GM19351 (cell line): ENCODE results near the gene SYT13.

Experiments used
- ATAC-seq: cut with Tn5 transposase; IDR thresholded peaks from one replicate; pipeline ENCODE4 v1.9.1; 2021; ENCODE audit warnings: mild to moderate bottlenecking, moderate library complexity; ENCODE audit not compliant: unreplicated experiment

SYT13 gene, protein sequence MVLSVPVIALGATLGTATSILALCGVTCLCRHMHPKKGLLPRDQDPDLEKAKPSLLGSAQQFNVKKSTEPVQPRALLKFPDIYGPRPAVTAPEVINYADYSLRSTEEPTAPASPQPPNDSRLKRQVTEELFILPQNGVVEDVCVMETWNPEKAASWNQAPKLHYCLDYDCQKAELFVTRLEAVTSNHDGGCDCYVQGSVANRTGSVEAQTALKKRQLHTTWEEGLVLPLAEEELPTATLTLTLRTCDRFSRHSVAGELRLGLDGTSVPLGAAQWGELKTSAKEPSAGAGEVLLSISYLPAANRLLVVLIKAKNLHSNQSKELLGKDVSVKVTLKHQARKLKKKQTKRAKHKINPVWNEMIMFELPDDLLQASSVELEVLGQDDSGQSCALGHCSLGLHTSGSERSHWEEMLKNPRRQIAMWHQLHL

DNA sequence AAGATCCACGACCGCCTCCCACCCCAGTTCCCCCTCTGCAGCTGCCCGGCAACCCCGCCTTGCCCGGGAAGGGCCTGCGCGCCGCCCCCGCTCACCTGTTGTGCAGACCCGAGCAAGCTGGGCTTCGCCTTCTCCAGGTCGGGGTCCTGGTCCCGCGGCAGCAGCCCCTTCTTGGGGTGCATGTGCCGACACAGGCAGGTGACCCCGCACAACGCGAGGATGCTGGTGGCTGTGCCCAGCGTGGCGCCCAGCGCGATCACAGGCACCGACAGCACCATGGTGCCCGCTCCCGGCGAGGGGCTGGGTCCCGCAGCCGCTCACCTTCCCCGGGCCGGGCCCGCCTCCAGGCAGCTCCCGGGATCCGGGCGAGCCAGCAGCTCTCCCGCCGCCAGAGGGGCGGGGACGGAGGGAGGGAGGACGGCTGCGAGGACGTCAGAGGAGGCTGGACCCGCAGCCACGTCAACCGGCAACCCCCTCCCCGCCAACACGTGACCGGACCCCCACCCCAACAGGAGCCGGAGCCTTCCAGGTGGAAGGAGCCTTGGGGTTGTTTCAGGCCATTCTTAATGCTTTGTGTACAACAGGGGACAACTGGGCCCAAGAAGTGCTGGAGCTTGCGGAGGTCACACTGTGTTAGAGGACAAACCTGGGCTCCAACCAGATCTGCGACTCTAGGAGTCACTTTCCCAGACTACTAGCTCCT lies at the start of gene SYT13:
Gene SYT13, minus strand, starts transcription at position 412 of the 703 bp plus-strand sequence. Its CDS starts 134 bp downstream, at position 278.
- no peak for ATAC-seq

DNA sequence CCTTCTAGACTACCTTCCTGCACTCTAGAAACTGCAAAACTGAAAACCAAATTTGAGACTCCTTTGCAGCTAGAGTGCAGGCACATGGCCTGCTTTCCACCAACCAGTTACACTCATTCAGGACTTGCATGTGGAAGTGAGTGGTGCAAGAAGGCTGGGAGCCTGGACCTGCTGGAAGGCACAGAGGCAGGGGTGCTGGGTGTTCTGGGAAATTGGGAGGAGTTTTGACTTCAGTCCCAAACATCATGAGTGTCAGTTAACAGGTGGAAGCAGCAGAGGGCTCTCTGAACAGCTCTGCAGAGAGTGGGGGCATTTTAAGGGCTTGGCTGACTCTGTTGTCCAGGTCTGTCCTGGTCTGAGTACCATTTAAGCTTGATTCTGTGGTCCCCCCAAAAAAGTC lies 49.3 kb upstream of the SYT13 start:
- ATAC-seq: no peak

DNA sequence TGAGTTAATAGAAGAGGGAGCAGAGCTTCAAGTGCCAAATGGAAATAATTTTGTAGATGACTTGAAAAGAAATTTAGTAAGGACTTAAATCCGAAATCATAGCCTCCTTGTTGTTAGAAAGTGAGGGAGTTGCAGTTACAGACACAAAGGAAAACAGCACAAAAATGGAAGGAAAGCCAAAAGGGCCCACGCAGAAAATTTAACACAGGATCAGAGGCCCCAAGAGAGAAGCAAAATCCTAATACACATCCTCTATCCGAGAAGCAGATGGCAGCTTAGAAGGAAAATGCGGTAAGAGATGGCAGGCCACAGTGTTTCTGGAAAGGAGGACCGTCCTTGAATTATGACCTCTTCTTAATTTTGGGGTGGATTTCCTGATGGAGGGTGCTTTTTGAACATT lies 48.7 kb upstream of the SYT13 start:
- no peak for ATAC-seq

DNA sequence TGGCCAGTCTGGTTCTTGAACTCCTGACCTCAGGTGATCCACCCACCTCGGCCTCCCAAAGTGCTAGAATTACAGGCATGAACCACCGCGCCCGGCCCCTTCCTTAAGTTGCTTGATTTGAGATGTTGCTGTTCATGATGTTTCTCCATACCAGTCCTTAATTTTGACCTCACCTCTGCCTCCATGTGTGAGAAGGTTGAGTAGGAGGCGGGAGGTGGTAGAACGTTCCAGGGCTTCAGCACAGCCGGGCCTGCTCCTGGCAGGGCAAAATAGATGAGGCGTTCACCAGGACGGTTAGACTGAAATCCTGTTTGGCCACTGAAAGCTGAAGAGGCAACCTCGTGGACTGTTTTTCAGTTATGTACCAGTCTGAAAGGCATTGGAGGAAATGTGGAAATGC lies 48.3 kb upstream of the SYT13 start:
- no peak for ATAC-seq

DNA sequence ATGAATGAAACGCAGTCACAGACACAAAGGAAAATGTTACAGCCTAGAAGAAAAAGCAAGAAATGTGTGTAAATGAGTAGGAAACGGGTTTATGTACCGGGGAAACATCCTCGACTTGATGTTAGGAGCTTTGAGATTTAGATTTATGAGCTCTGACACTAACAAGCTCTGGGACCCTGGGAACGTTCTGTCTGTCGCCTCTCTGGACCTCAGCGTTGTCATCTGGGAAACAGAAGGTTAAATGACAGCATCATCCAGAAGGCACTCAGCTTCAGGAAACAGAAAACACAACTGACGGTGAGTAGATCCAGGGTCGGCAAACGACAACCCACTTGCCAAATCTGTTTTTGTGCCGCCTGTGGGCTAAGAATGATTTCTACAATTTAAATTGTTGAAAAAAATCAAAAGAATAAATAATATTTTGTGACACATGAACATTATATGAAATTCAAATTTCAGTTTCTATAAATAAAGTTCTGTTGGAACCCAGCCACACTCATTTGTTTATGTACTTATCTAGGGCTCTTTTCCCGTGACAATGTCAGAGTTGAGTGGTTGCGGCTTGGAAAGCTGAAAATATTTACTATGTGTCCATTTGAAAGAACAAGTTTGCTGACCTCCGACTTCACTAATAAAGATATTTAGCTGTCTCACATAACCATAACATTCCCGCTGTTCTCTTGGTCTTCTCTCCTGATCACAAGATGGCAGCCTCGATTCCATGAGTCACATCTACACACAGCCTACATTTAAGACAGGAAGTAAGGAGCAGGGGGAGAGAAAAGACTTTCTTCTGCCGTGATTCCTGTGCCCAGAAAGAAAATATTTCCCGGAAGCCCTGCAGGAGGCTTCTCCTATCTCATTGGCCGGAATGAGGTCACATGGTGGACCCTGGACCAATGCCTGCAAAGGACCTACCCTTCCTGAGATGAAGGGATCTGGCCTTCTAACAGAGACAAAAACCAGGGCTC lies 47.1 kb upstream of the SYT13 start:
- no peak for ATAC-seq

DNA sequence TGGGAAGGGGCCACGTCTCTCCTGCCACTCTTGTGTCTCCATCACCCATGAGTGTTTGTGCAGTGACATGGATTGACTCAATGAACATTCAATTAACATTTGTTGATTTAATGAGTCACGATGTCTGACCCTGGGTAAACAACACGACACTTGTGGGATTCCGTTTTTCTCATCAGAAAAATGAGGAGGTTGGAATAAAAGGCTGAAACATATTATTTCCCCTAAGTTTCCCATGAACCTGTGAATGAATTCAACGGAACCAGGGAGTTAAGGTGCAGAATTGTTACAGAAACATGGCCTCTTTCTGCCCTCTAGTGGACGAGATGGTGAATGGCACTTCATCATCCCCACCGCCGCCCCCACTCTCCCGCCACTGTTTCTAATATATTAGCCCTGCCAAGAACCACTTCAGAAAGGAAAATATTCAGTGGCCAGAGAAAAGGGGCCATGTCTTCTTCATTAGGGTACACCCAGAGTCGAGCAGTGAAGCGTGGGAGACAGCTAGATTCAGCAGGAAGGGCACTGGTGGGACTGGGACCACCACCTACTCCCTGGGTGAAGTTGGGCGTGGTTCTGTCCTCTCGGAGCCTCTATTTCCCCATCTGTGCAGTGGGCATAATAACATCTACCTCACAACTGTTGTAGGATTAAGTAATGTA lies 46.3 kb upstream of the SYT13 start:
- ATAC-seq: no peak

DNA sequence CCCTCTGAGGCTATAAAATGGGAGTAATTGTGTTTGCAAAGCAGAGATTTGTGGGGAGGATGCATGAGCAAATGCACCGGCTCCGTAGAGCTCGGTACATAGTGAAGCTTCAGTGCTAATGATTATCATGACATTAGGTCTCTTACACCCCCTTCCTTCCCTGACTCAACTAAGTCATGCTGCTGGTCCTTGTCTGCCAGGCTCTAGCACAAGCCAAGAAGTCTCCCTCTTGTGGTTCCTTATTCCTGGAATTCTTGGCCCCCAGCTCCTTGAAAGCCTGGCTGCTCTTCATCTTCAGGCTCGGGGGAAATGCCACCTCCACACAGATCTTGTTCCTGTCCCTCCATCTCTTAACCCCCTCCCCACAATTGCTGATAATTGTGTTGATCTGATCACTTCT lies 45.7 kb upstream of the SYT13 start:
- no peak for ATAC-seq

DNA sequence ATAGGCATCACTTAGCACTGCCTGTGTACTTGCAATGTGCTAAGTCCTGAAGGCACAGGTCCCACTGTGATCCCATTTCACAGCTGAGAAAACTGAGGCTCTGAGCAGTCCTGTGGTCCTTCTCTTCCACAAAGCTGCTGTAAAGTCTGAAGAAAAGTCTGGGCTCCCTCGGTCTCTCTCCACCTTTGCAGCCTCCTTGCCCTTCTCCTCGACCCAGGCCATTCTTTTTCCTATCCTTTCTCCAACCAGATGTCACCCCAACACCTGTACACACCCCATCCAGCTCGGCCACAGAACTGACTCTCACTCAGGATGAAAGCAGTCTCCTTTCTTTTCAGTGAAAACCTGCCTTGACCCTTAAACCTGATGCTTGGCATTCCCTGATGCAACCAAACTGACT lies 42.6 kb upstream of the SYT13 start:
- ATAC-seq: no peak

DNA sequence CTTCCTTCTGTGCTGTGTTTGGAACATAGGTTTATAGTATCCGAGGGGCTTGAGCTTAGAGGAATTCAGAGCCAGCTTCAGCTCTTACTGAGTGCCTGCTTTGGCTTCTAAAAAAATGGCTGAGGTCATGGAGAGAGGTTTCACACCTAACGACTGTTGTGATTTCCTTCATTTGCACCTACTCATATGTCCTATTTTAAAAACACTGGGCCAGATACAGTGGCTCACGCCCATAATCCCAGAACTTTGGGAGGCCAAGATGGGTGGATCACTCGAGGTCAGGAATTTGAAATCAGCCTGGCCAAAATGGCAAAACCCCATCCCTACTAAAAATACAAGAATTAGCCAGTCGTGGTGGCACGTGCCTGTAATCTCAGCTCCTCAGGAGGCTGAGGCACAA lies 38.3 kb upstream of the SYT13 start:
- no peak for ATAC-seq

DNA sequence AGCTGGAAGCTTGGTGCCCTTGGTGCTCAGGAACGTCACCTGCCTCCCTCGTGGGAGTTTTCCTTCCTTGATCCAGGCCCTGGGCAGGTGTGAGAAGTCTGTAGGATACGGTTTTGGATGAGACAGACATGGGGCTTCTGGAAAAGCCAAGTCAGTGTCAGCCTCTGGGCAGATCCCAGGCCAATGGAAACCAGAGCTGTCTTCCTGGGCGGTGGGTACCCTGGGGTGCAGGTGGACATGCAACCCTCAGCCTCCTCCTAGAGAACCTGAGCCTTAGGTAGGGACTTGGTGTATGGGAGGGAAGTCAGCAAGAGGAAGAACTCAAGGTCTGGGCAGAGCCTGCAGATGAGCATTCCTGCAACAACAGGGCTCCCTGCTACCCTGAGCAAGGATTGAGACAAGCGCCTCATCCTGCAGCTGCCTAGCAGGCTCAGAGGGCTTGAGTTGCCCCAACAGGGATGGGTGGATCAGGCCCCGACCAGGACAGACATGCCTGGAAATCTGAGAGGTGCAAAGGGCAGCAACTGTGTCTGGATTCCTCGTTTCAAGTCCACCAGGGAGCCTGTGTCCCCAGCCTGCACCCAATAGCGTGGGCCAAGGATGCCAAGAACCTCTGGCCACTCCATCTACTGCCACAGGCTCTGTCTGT lies 37.6 kb upstream of the SYT13 start:
- no peak for ATAC-seq

DNA sequence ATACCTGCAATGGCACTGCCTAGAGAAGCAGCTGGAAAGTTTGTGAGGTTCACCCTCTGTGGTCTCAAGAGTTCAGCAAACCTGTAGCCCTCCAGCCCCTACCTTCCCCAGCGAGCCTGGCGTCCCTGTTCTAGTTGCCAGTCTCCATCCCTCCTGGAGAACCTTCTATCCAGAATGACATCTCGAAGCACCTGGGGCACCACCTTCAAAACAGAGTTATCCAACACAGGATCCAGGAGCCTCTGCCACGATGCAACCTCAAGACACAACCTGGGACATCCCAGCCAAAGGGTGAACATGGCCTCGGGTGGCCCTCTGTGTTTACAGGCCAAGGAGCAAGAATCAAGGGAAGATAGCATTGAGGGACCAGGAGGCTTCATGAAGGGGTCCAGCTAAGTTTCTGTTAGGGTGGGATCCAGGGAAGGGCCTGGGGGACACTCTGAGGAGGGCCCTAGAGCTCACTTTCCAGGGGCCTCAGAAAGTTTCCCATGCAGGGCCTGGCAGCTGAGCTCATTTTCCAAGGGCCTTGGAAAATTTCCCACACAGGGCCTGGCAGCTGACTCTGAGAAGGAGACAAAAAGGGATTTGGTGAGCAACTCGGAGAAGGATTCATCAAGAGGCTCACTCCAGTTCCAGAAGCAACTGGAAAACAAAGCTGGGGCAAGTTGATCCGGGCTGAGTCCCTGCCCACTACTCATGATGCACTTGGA lies 36.9 kb upstream of the SYT13 start:
- ATAC-seq: no peak

DNA sequence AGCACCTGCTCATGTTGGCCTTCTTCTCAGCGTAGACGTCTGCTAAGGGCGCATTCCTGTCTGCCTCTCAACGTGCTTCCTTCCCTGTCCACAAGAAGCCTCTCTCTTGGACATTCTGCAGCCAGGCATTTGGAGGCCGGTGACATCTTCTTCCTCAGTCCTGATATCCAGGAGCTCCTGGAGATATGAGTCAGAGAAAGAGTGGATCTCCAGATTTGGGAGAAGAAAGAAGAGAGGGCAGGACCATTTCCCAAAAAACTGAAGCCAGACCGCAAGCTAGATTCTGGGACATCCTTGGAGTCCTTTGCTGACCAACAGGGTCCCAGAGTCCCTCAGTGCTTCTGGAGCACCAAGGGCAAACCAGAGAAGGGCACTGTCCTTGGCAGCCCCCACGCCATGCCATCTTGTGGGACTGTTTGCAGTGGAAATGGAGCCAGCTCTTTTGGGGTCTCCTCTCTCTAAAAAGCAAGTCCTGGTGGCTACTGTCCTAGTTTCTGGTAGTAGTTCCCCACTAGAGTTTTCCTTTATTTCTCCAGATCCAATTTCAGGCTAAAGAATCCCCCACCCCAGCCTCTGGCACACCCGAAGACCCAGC lies 36.1 kb upstream of the SYT13 start:
- ATAC-seq: no peak

DNA sequence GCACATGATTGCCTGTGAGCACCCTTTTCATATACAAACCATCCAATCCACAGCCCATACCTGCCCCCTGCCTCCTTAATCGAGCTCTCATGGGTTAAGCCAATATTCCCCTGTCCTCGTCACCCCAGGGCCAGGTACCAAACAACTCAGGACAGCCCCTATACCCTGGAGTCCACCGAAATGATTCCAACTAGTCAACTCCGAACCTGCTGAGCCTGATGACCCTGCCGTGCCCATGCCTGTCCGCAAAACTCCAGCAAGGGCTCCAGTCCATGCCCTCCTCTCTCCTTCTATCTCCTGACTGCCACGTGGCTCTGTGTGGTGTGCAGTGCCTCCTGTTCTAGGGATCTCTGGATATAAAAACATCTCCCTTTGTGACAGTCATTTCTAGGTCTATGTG lies 35.5 kb upstream of the SYT13 start:
- no peak for ATAC-seq

DNA sequence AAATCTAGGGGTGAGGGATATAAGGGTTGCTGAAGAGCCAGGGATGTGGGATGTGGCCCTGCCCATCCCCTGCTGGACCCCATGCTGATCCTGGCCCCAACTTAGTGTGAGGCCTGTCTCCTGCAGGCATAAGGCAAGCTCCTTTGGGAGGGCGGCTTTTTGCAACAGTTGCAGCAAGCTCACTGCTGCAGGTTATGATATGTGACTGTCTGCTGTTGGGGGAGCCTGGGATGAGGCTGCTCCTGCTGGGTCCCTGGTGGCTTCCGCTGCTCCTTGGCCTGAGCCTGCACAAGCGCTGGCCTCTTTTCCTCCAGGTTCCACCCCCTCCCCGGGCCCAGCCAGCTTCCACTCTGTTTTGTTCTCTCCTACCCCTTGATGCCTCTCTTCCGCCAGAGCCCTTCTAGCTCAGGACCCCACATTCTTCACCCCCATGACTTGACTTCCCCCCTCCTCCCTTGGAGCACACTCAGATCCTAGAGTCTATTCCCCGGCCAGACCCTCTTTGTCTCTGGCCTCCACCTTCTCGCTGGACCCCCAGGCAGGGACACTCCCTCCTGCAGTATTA lies 35.0 kb upstream of the SYT13 start:
- no peak for ATAC-seq

DNA sequence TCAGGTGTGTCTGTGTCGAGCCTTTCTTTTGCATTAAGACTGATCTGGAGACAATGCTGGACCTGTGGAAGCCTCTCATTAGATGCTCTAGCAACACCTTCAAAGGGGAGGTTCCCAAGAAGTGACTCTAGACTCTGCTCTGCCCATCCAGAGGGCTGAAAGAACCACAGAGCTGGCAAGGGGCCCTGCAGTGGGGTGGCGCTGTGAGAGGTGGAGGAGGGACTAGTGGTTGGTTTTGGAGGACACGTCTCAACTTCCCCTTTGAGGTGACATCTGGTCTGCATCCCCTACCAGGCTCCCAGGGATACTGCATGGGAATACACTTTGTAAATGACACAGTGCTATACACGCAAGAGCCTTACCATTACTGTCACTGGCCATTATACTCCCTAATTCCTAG lies 34.2 kb upstream of the SYT13 start:
- no peak for ATAC-seq

DNA sequence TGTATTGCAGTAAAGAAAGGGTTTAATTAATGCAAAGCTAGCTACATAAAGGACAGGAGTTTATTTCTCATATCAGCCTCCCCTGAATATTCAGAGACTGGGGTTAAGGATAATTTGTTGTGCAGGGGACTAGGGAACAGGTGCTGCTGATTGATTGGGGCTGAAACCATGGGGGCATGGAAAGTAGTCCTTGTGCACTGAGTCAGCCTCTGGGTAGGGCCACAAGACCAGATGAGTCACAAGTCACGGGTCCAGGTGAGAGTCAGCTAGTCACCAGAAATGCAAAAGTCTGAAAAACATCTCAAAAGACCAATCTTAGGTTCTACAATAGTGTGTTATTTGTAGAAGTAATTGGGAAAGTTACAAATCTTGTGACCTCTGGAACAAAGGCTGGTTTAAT lies 32.9 kb upstream of the SYT13 start:
- ATAC-seq: no peak

DNA sequence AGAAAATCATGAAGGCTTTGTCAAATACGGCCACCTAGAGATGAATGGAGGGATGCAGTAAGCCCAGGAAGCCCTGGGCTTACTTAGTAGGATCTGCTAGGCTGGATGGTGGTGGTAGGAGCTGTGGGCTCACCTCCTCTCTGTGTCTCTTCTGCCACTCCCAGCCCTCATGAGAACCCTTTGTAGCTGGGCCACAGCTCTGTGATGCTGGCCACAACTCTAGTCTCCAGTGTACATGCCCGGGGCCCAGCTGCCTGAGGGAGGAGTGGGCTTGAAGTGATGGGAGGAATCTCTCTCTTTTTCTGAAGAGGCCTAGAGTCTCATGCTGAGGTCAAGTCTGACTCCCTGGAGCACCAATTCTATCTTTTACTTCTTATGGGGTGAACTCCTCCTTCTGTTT lies 32.4 kb upstream of the SYT13 start:
- no peak for ATAC-seq

DNA sequence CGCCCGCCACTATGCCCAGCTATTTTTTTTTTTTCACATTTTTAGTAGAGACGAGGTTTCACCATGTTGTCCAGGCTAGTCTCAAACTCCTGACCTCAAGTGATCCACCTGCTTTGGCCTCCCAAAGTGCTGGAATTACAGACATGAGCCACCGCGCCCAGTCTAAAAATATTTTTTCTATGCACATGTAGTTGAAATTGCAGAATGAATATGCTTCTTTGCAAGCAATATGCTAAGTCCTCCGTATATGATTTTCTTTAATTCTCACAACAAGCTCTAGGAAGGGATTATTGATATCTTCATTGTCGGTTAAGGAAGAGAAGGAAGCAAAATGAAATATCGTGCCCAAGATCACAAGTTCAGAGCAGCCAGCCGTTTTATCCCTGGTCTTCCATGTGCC lies 30.1 kb upstream of the SYT13 start:
- no peak for ATAC-seq

DNA sequence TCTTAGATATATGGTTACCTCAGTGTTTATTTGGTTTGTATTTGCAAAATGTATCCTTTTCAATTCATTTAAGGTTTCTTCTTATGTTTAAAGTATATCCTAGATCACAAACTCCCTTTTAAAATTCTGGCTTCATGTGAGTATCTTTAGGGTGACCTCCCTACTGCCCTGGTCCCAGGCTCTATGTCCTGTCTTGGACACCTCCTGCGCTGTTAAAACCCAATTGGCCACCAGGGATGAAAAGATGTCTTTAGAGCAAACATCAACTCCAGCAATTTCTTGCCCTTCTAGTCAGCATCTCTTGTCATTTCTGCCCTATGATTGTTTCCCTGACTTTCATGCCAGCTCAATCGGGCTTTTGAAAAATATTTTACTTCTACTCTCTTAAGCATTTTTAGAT lies 28.8 kb upstream of the SYT13 start:
- ATAC-seq: no peak
